ENCODE data around the gene ZNF616.
A peak's percentile ranks its signal among the peaks of the same experiment; 100 is the strongest.

Gene ZNF616

GRCh38 chr19:52171321-52172169, 31.8 kb upstream of the ZNF616 start, which contains the start of gene ZNF836:
Gene ZNF836, minus strand, starts transcription at chr19:52171621. Its CDS starts 3,549 bp downstream, at chr19:52168072.
- no peaks in the 10 kb centered on the region for H3K9me3 ChIP-seq
- no peaks in the 10 kb centered on the region for H3K27me3 ChIP-seq
- no peak for TF ChIP-seq CTCF (IDR thresholded peaks at IDR 0.05)
- H3K4me1 ChIP-seq (ENCODE audit: control insufficient read depth in 1 of 2, insufficient read depth in 1 of 2, low read depth in 1 of 2, low read length in 1 of 2): peaks cover 9 to 15% of the 10 kb centered on the region in 2 experiments
- H3K36me3 ChIP-seq: peaks cover 27% of the 10 kb centered on the region
- H3K4me3 ChIP-seq (ENCODE audit: low read depth in 1 of 2, low read length in 1 of 2): peak within 1 kb of the TSS; percentile 77 to 99
- H3K27ac ChIP-seq: peak within 1 kb of the TSS; percentile 81

GRCh38 chr19:52170863-52171320, 31.2 kb upstream of the ZNF616 start:
- TF ChIP-seq CTCF (IDR thresholded peaks at IDR 0.05): no peak
- H3K27me3 ChIP-seq: no peaks in the 10 kb centered on the region
- no peaks in the 10 kb centered on the region for H3K9me3 ChIP-seq
- peaks cover 30% of the 10 kb centered on the region for H3K36me3 ChIP-seq
- peaks cover 9 to 15% of the 10 kb centered on the region in 2 experiments for H3K4me1 ChIP-seq (ENCODE audit: control insufficient read depth in 1 of 2, insufficient read depth in 1 of 2, low read depth in 1 of 2, low read length in 1 of 2)
- peak overlapping the region; percentile 81 for H3K27ac ChIP-seq
- H3K4me3 ChIP-seq (ENCODE audit: low read depth in 1 of 2, low read length in 1 of 2): peak overlapping the region; percentile 77 to 99

GRCh38 chr19:52170304-52170703, 30.6 kb upstream of the ZNF616 start:
- Histone ChIP-seq H3K9me3 (no peaks in the 10 kb centered on the region), H3K27ac (peak overlapping the region; percentile 81)
- no peak for TF ChIP-seq CTCF (IDR thresholded peaks at IDR 0.05)

GRCh38 chr19:52155596-52156359, 16.0 kb upstream of the ZNF616 start:
- no peaks in the 10 kb centered on the region for H3K4me1 ChIP-seq (ENCODE audit: control insufficient read depth in 1 of 2, insufficient read depth in 1 of 2, low read depth in 1 of 2, low read length in 1 of 2)
- no peak overlapping the region for H3K4me3 ChIP-seq (ENCODE audit: low read depth in 1 of 2, low read length in 1 of 2)
- H3K9me3 ChIP-seq: peaks cover 74% of the 10 kb centered on the region
- peaks cover 22% of the 10 kb centered on the region for H3K36me3 ChIP-seq
- no peaks in the 10 kb centered on the region for H3K27me3 ChIP-seq
- no peak overlapping the region for H3K27ac ChIP-seq
- no peak for TF ChIP-seq CTCF (IDR thresholded peaks at IDR 0.05)

More at GRCh38 chr19:52170304-52170703, 30.6 kb upstream of the ZNF616 start:
- Histone ChIP-seq H3K4me1 (ENCODE audit: control insufficient read depth in 1 of 2, insufficient read depth in 1 of 2, low read depth in 1 of 2, low read length in 1 of 2) (peaks cover 9 to 15% of the 10 kb centered on the region in 2 experiments), H3K36me3 (peaks cover 36% of the 10 kb centered on the region), H3K4me3 (ENCODE audit: low read depth in 1 of 2, low read length in 1 of 2) (peak overlapping the region; percentile 77 to 99), H3K27me3 (no peaks in the 10 kb centered on the region)

GRCh38 chr19:52148256-52148655, 8.5 kb upstream of the ZNF616 start:
- no peaks in the 10 kb centered on the region for H3K27me3 ChIP-seq
- H3K36me3 ChIP-seq: no peaks in the 10 kb centered on the region
- no peak for TF ChIP-seq CTCF (IDR thresholded peaks at IDR 0.05)
- no peak overlapping the region for H3K27ac ChIP-seq
- no peak overlapping the region for H3K4me3 ChIP-seq (ENCODE audit: low read depth in 1 of 2, low read length in 1 of 2)
- no peaks in the 10 kb centered on the region for H3K4me1 ChIP-seq (ENCODE audit: control insufficient read depth in 1 of 2, insufficient read depth in 1 of 2, low read depth in 1 of 2, low read length in 1 of 2)
- H3K9me3 ChIP-seq: peaks cover 30% of the 10 kb centered on the region
